Naive thymus-derived CD4-positive, alpha-beta T cell (primary cell): ENCODE results near the gene GP1BB. TPM values are rescaled to one million over a fixed set of nuclear protein-coding genes. Genes with fewer than 3 reads are reported as not detected.
A peak's percentile ranks its signal among the peaks of the same experiment; 100 is the strongest.

Experiments used
- ATAC-seq: fragments of 150-1000 bp; cut with Tn5 transposase; 2 replicates; pipeline ENCODE4 v1.10.0; 2021; ENCODE audit warnings: mild to moderate bottlenecking, moderate library complexity
- CTCF ChIA-PET: fragments of 350-600 bp; sonication (Branson Sonifier 250); formaldehyde crosslinking; loops from one replicate; lab custom pipeline; 2021; ENCODE audit warnings: antibody characterized with exemption; lab: Charles Lee
- POLR2A ChIA-PET: fragments of 350-600 bp; sonication (Branson Sonifier 250); formaldehyde crosslinking; loops from one replicate; lab custom pipeline; 2021; ENCODE audit warnings: antibody characterized with exemption, inconsistent platforms; lab: Charles Lee
- DNase-seq, 9 donors: peaks; one replicate each; pipeline versions ENCODE4 v3.0.0 to v3.0.0-alpha.2; 2020 to 2022; ENCODE audit warnings: mixed read lengths in 1 of 9
- H3K27ac ChIP-seq: one replicate; pipeline ENCODE4 v1.7.0; 2013; ENCODE audit warnings: mild to moderate bottlenecking, low read depth, low read length, moderate library complexity
- H3K27me3 ChIP-seq, 2 donors: one replicate each; pipeline ENCODE4 v1.7.0; 2013; ENCODE audit warnings: low read length in 2 of 2, mild to moderate bottlenecking in 2 of 2, moderate library complexity in 2 of 2; ENCODE audit not compliant: control insufficient read depth in 2 of 2, insufficient read depth in 2 of 2
- H3K36me3 ChIP-seq, 3 experiments: 1 replicate in 2 of 3; 2 replicates in 1 of 3; pipeline ENCODE4 v1.7.0; 2013; ENCODE audit warnings: low read length in 3 of 3, mild to moderate bottlenecking in 3 of 3, moderate library complexity in 1 of 3; ENCODE audit not compliant: insufficient read depth in 3 of 3, control insufficient read depth in 2 of 3
- H3K4me1 ChIP-seq, 2 donors: one replicate each; pipeline ENCODE4 v1.7.0; 2013; ENCODE audit warnings: low read length in 2 of 2, mild to moderate bottlenecking in 2 of 2, moderate library complexity in 1 of 2; ENCODE audit not compliant: control insufficient read depth in 2 of 2, insufficient read depth in 2 of 2
- H3K4me3 ChIP-seq: 2 replicates; pipeline ENCODE4 v1.7.0; 2013; ENCODE audit warnings: mild to moderate bottlenecking, low read length
- H3K9me3 ChIP-seq, 3 experiments: 1 replicate in 2 of 3; 2 replicates in 1 of 3; pipeline ENCODE4 v1.7.0; 2013; ENCODE audit warnings: low read length in 3 of 3; ENCODE audit not compliant: control insufficient read depth in 2 of 3
- H3K27ac Mint-ChIP-seq, 9 donors: one replicate each; pipeline ENCODE4 v1.8.0; 2020 to 2022; ENCODE audit warnings: mixed read lengths in 9 of 9, mild to moderate bottlenecking in 8 of 9, moderate library complexity in 5 of 9, inconsistent platforms in 2 of 9
- H3K27me3 Mint-ChIP-seq, 5 donors: one replicate each; pipeline ENCODE4 v1.8.0; 2021 to 2022; ENCODE audit warnings: mixed read lengths in 5 of 5, mild to moderate bottlenecking in 1 of 5
- H3K36me3 Mint-ChIP-seq, 5 donors: one replicate each; pipeline ENCODE4 v1.8.0; 2020 to 2022; ENCODE audit warnings: mixed read lengths in 5 of 5, mild to moderate bottlenecking in 3 of 5, inconsistent platforms in 1 of 5
- H3K4me1 Mint-ChIP-seq, 7 donors: one replicate each; pipeline ENCODE4 v1.8.0; 2020 to 2022; ENCODE audit warnings: mixed read lengths in 7 of 7, mild to moderate bottlenecking in 3 of 7, inconsistent platforms in 1 of 7
- H3K4me3 Mint-ChIP-seq, 10 donors: one replicate each; pipeline ENCODE4 v1.8.0; 2020 to 2022; ENCODE audit warnings: mild to moderate bottlenecking in 10 of 10, mixed read lengths in 10 of 10, moderate library complexity in 6 of 10, inconsistent platforms in 2 of 10
- H3K9me3 Mint-ChIP-seq, 11 donors: one replicate each; pipeline ENCODE4 v1.8.0; 2020 to 2022; ENCODE audit warnings: mixed read lengths in 11 of 11, mild to moderate bottlenecking in 4 of 11, inconsistent platforms in 1 of 11, moderate library complexity in 1 of 11
- intact Hi-C, 2 donors: fragments of 100-400 bp; cut with micrococcal nuclease; formaldehyde crosslinking; loops; one replicate each; pipeline ENCODE4 v1.15.1; 2023
- polyA plus RNA-seq, 2 donors: library from polyadenylated mRNA; unstranded; fragments of 300-500 nt; fragmentation: Illumina TruSeq; gene quantifications; one replicate each; pipeline ENCODE4 v1.2.3, GENCODE V29; 2021
- total RNA-seq, 6 experiments: library from RNA in 5 of 6; stranded (reverse) in 5 of 6; gene quantifications; 1 replicate in 5 of 6; 2 replicates in 1 of 6; pipeline ENCODE4 v1.2.3 and lab custom pipeline; 2021 to 2026

The GP1BB gene
- total and polyA plus RNA-seq, 7 experiments from 2014 or later = 0.40 to 3.0 TPM; not detected in 5

DNA sequence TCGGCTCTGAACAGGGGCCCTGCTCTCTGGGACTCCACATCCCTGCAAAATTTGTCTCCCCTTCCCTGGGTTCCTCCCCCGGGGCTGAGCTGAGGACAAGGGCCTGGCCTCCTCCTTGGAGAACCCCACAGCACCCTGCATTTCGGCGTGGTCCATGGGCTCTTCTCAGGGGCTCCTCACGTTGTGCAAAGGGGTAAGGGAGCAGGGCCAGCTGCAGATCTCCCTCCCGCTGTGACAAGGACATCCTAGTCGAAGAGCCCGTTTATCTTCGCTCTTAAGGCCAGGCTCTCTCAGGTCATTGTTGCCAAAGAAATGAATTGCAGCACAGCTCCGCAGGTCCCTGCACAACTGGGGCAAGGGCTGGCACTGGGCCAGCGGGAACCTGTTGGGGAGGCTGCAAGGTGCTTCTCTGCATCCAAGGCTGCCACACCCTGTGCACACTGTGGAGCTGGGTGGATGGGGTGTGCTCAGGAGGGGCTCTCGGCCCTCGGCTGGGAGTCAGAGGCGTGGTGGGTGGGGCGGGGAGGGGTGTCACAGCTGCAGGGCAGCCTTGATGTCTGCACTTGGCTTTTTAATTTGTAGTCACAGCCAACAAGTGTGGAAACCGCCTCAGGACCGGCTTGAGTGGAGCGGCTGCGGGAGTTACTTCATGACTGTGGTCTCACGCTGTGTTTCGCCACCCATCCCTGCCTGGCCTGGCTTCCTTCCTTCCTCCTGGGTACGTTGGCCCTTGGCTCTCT is 35.6 kb upstream of the GP1BB start:
- peaks cover 0 to 2% (median 0%) of the 10 kb centered on the region in 11 donors for H3K9me3 Mint-ChIP-seq
- Histone ChIP-seq H3K27me3 (no peaks in the 10 kb centered on the region), H3K4me3 (no peak overlapping the region), H3K9me3 (no peaks in the 10 kb centered on the region), H3K4me1 (no peaks in the 10 kb centered on the region), H3K27ac (no peak overlapping the region), H3K36me3 (no peaks in the 10 kb centered on the region)
- CTCF ChIA-PET = no interaction called here
- peaks cover 3 to 15% (median 5%) of the 10 kb centered on the region in 5 donors for H3K27me3 Mint-ChIP-seq
- H3K36me3 Mint-ChIP-seq = no peaks in the 10 kb centered on the region
- POLR2A ChIA-PET = no interaction called here
- peak; percentile 61 for ATAC-seq
- H3K4me3 Mint-ChIP-seq = no peak overlapping the region
- no peak overlapping the region for H3K27ac Mint-ChIP-seq
- DNase-seq = no peak
- H3K4me1 Mint-ChIP-seq = peaks cover 0 to 7% (median 0%) of the 10 kb centered on the region in 7 donors
- intact Hi-C loops = no loop called here

- no peaks in the 10 kb centered on the region for H3K36me3 Mint-ChIP-seq
- H3K9me3 ChIP-seq = no peaks in the 10 kb centered on the region
- H3K9me3 Mint-ChIP-seq = peaks cover 0 to 2% (median 0%) of the 10 kb centered on the region in 11 donors
- H3K4me1 Mint-ChIP-seq = peaks cover 0 to 7% (median 0%) of the 10 kb centered on the region in 7 donors
- no peak for DNase-seq
- ChIA-PET CTCF (no interaction called here), POLR2A (no interaction called here)
- no peak overlapping the region for H3K27ac Mint-ChIP-seq
- no peak overlapping the region for H3K27ac ChIP-seq
- intact Hi-C loops = no loop called here
- H3K36me3 ChIP-seq = no peaks in the 10 kb centered on the region
- H3K4me3 ChIP-seq = no peak overlapping the region
- H3K27me3 ChIP-seq = no peaks in the 10 kb centered on the region
- H3K27me3 Mint-ChIP-seq = peaks cover 0 to 10% (median 3%) of the 10 kb centered on the region in 5 donors
- peak; percentile 6 for ATAC-seq
- no peaks in the 10 kb centered on the region for H3K4me1 ChIP-seq
- H3K4me3 Mint-ChIP-seq = no peak overlapping the region
Observed at GRCh38 chr22:19688301-19689290, 34.7 kb upstream of the GP1BB start.

- H3K36me3 ChIP-seq = no peaks in the 10 kb centered on the region
- Mint-ChIP-seq H3K27ac (no peak overlapping the region), H3K27me3 (peaks cover 0 to 5% (median 3%) of the 10 kb centered on the region in 5 donors), H3K36me3 (no peaks in the 10 kb centered on the region), H3K4me3 (no peak overlapping the region), H3K9me3 (peaks cover 0 to 2% (median 0%) of the 10 kb centered on the region in 11 donors), H3K4me1 (peaks cover 0 to 7% (median 0%) of the 10 kb centered on the region in 7 donors)
- no peaks in the 10 kb centered on the region for H3K9me3 ChIP-seq
- ChIA-PET CTCF (interaction anchor here (0.6 kb wide), 1 partner anchor 59 kb away, joined by 4 read pairs; no protein-coding TSS in a partner anchor), POLR2A (no interaction called here)
- no peak overlapping the region for H3K27ac ChIP-seq
- no peak overlapping the region for H3K4me3 ChIP-seq
- ATAC-seq (no peak), DNase-seq (no peak)
- no peaks in the 10 kb centered on the region for H3K27me3 ChIP-seq
- H3K4me1 ChIP-seq = no peaks in the 10 kb centered on the region
- intact Hi-C loops = no loop called here
Observed at GRCh38 chr22:19689408-19689807, 33.9 kb upstream of the GP1BB start.

GRCh38 chr22:19691007-19691720 is 32.2 kb upstream of the GP1BB start:
- H3K4me3 Mint-ChIP-seq = no peak overlapping the region
- no peak for ATAC-seq
- Histone ChIP-seq H3K27me3 (no peaks in the 10 kb centered on the region), H3K9me3 (no peaks in the 10 kb centered on the region), H3K4me3 (no peak overlapping the region), H3K27ac (no peak overlapping the region), H3K4me1 (no peaks in the 10 kb centered on the region), H3K36me3 (no peaks in the 10 kb centered on the region)
- no peak overlapping the region for H3K27ac Mint-ChIP-seq
- DNase-seq = no peak
- H3K27me3 Mint-ChIP-seq = peaks cover 0 to 5% (median 3%) of the 10 kb centered on the region in 5 donors
- no peaks in the 10 kb centered on the region for H3K9me3 Mint-ChIP-seq
- H3K36me3 Mint-ChIP-seq = no peaks in the 10 kb centered on the region
- peaks cover 0 to 7% (median 0%) of the 10 kb centered on the region in 7 donors for H3K4me1 Mint-ChIP-seq
- ChIA-PET CTCF (no interaction called here), POLR2A (no interaction called here)
- intact Hi-C loops = no loop called here

DNA sequence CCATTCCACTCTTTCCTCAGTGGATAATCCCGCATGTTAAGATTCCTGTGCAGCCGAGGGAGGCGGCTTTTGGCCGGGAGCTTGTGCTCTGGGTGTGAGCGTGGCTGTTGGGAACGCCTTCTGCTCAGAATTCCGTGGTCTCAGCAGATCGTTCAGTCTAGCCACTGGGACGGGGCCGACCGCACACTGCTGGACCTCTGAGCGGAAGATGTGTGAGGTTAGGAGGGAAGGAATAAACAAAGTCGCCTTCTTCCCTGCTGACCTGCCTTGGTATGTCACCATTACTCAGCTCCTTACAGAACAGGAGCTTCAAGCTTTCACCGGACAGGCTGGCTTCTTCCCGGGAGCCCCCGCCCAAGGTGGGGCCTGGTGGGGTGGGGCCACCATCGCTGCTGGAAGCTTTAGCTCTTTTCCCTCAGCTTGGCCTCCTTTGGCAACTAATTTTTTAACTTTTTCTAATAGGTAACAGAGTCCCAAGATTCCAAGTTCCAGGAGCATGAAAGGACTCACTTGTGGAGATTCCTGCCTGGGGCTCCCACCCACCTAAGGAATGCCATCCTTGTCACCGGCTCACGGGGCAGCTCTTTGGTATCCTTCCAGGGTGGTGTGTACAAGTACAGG is 31.5 kb upstream of the GP1BB start:
- H3K4me3 ChIP-seq = no peak overlapping the region
- H3K27ac ChIP-seq = no peak overlapping the region
- Mint-ChIP-seq H3K9me3 (no peaks in the 10 kb centered on the region), H3K4me1 (peaks cover 0 to 7% (median 0%) of the 10 kb centered on the region in 7 donors), H3K27me3 (peaks cover 0 to 9% (median 4%) of the 10 kb centered on the region in 5 donors), H3K27ac (no peak overlapping the region), H3K36me3 (no peaks in the 10 kb centered on the region), H3K4me3 (no peak overlapping the region)
- ChIA-PET CTCF (no interaction called here), POLR2A (no interaction called here)
- H3K9me3 ChIP-seq = no peaks in the 10 kb centered on the region
- DNase-seq (no peak), ATAC-seq (no peak)
- no peaks in the 10 kb centered on the region for H3K27me3 ChIP-seq
- no peaks in the 10 kb centered on the region for H3K36me3 ChIP-seq
- H3K4me1 ChIP-seq = no peaks in the 10 kb centered on the region
- intact Hi-C loops = no loop called here

GRCh38 chr22:19693581-19693980 is 29.8 kb upstream of the GP1BB start:
- no peak overlapping the region for H3K27ac Mint-ChIP-seq
- H3K9me3 Mint-ChIP-seq = no peaks in the 10 kb centered on the region
- H3K36me3 ChIP-seq = no peaks in the 10 kb centered on the region
- H3K27me3 ChIP-seq = no peaks in the 10 kb centered on the region
- no peaks in the 10 kb centered on the region for H3K4me1 ChIP-seq
- intact Hi-C loops = no loop called here
- ChIA-PET POLR2A (no interaction called here), CTCF (no interaction called here)
- no peaks in the 10 kb centered on the region for H3K9me3 ChIP-seq
- peaks cover 0 to 12% (median 4%) of the 10 kb centered on the region in 5 donors for H3K27me3 Mint-ChIP-seq
- no peak overlapping the region for H3K4me3 Mint-ChIP-seq
- no peaks in the 10 kb centered on the region for H3K36me3 Mint-ChIP-seq
- no peak for DNase-seq
- no peak overlapping the region for H3K4me3 ChIP-seq
- ATAC-seq = no peak
- H3K27ac ChIP-seq = no peak overlapping the region
- peaks cover 0 to 4% (median 0%) of the 10 kb centered on the region in 7 donors for H3K4me1 Mint-ChIP-seq
